CD4-positive, CD25-positive, alpha-beta regulatory T cell (primary cell): ENCODE results near the gene NME2. TPM values are rescaled to one million over a fixed set of nuclear protein-coding genes. Genes with fewer than 3 reads are reported as not detected.
"Not testable (repeated sequence)": the region's sequence is repeated elsewhere in the genome, so short reads cannot be mapped to it uniquely, and the experiment has no call there.

Source experiments
- ATAC-seq, 2 donors: fragments of 150-1000 bp; cut with Tn5 transposase; one replicate each; pipeline ENCODE4 v1.10.0; 2021; ENCODE audit warnings: low read depth in 2 of 2, moderate number of reproducible peaks in 2 of 2, moderate library complexity in 1 of 2
- DNase-seq, 3 donors: peaks; one replicate each; pipeline versions ENCODE4 v3.0.0 to v3.0.0-alpha.2; 2012 to 2022; ENCODE audit warnings: mixed read lengths in 1 of 3
- H3K27ac ChIP-seq: one replicate; pipeline ENCODE4 v1.7.0; 2013; ENCODE audit warnings: mild to moderate bottlenecking, low read length; ENCODE audit not compliant: insufficient read depth, poor library complexity, severe bottlenecking
- H3K27me3 ChIP-seq: one replicate; pipeline ENCODE4 v1.7.0; 2013; ENCODE audit warnings: low read length; ENCODE audit not compliant: control insufficient read depth, insufficient read depth
- H3K36me3 ChIP-seq: one replicate; pipeline ENCODE4 v1.7.0; 2013; ENCODE audit warnings: mild to moderate bottlenecking, low read length, moderate library complexity; ENCODE audit not compliant: control insufficient read depth, insufficient read depth
- H3K4me1 ChIP-seq: 2 replicates; pipeline ENCODE4 v1.7.0; 2013; ENCODE audit warnings: mild to moderate bottlenecking, low read length; ENCODE audit not compliant: insufficient read depth, control insufficient read depth, poor library complexity, severe bottlenecking
- H3K4me3 ChIP-seq: one replicate; pipeline ENCODE4 v1.7.0; 2013; ENCODE audit warnings: low read depth, mild to moderate bottlenecking, low read length, moderate library complexity
- H3K9me3 ChIP-seq, 2 experiments: 1 replicate in 1 of 2; 2 replicates in 1 of 2; pipeline ENCODE4 v1.7.0; 2013; ENCODE audit warnings: low read length in 2 of 2, mild to moderate bottlenecking in 1 of 2, moderate library complexity in 1 of 2; ENCODE audit not compliant: control insufficient read depth in 2 of 2
- H3K27ac Mint-ChIP-seq, 3 donors: one replicate each; pipeline ENCODE4 v1.8.0; 2020 to 2022; ENCODE audit warnings: mild to moderate bottlenecking in 3 of 3, mixed read lengths in 3 of 3, moderate library complexity in 2 of 3
- H3K27me3 Mint-ChIP-seq: one replicate; pipeline ENCODE4 v1.8.0; 2022; ENCODE audit warnings: mild to moderate bottlenecking, mixed read lengths
- H3K36me3 Mint-ChIP-seq: one replicate; pipeline ENCODE4 v1.8.0; 2020; ENCODE audit warnings: mixed read lengths
- H3K4me1 Mint-ChIP-seq, 4 donors: one replicate each; pipeline ENCODE4 v1.8.0; 2020 to 2022; ENCODE audit warnings: mixed read lengths in 4 of 4, mild to moderate bottlenecking in 1 of 4
- H3K4me3 Mint-ChIP-seq, 4 donors: one replicate each; pipeline ENCODE4 v1.8.0; 2020 to 2022; ENCODE audit warnings: mild to moderate bottlenecking in 4 of 4, mixed read lengths in 4 of 4, moderate library complexity in 3 of 4
- H3K9me3 Mint-ChIP-seq, 7 donors: one replicate each; pipeline ENCODE4 v1.8.0; 2020 to 2022; ENCODE audit warnings: mixed read lengths in 7 of 7, mild to moderate bottlenecking in 3 of 7, moderate library complexity in 2 of 7
- polyA plus RNA-seq, 4 donors: library from polyadenylated mRNA; unstranded; fragments of 300-500 nt; fragmentation: Illumina TruSeq; gene quantifications; one replicate each; pipeline ENCODE4 v1.2.3, GENCODE V29; 2021
- total RNA-seq: library from RNA; stranded (reverse); gene quantifications from one replicate; pipeline ENCODE4 v1.2.3, GENCODE V29; 2022

The NME2 gene
- total and polyA plus RNA-seq, 5 donors from 2014 or later: 167 to 341 (median 324) TPM

- H3K4me1 ChIP-seq: peaks cover 32% of the 10 kb centered on the region
- Mint-ChIP-seq H3K4me3 (peak overlapping the region; percentile 11 to 100 (median 80)), H3K4me1 (peaks cover 25 to 39% (median 34%) of the 10 kb centered on the region in 4 donors), H3K27ac (peak overlapping the region; percentile 6 to 97 (median 48))
- H3K9me3 ChIP-seq, DNase-seq, H3K9me3 Mint-ChIP-seq, H3K36me3 ChIP-seq, H3K27me3 Mint-ChIP-seq, H3K27me3 ChIP-seq, H3K4me3 ChIP-seq, ATAC-seq, H3K27ac ChIP-seq, H3K36me3 Mint-ChIP-seq: not testable (repeated sequence)
Observed at GRCh38 chr17:51122473-51123115, 43.6 kb upstream of the NME2 start.

GRCh38 chr17:51124640-51125503, 41.3 kb upstream of the NME2 start:
- Mint-ChIP-seq H3K9me3 (peaks cover 0 to 1% (median 0%) of the 10 kb centered on the region in 7 donors), H3K27ac (no peak overlapping the region), H3K36me3 (no peaks in the 10 kb centered on the region), H3K4me3 (no peak overlapping the region), H3K4me1 (peaks cover 12 to 17% (median 15%) of the 10 kb centered on the region in 4 donors), H3K27me3 (no peaks in the 10 kb centered on the region)
- Histone ChIP-seq H3K4me3 (no peak overlapping the region), H3K4me1 (peaks cover 14% of the 10 kb centered on the region), H3K9me3 (no peaks in the 10 kb centered on the region), H3K27ac (no peak overlapping the region), H3K36me3 (no peaks in the 10 kb centered on the region), H3K27me3 (no peaks in the 10 kb centered on the region)
- no peak for ATAC-seq
- DNase-seq: no peak

DNA sequence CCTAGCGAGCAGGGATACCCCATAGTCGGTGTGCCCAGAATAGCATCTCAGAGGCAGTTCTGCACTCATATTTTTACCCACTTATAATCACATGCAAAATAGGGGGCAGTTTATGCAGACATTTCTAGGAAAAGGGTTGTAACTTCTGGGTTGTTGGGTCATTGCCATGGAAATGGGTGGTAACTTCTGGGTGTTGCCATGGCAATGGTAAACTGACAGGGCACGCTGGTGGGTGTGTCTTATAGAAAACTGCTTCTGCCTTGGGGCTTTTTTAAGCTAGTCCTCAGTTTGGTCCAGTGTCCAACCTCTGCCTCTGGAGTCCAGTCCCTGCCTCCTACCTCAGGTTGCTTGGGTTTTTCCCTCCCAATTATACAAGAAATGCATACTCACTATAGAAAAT, 38.1 kb upstream of the NME2 start:
- H3K4me1 ChIP-seq: no peaks in the 10 kb centered on the region
- Mint-ChIP-seq H3K36me3 (no peaks in the 10 kb centered on the region), H3K27ac (no peak overlapping the region), H3K27me3 (peaks cover 5% of the 10 kb centered on the region), H3K4me1 (no peaks in the 10 kb centered on the region), H3K4me3 (peak overlapping the region in 1 of 4 donors; percentile 27), H3K9me3 (no peaks in the 10 kb centered on the region)
- no peaks in the 10 kb centered on the region for H3K9me3 ChIP-seq
- no peaks in the 10 kb centered on the region for H3K36me3 ChIP-seq
- DNase-seq (peak in 1 of 3 donors; percentile 51), ATAC-seq (no peak)
- H3K4me3 ChIP-seq: no peak overlapping the region
- no peak overlapping the region for H3K27ac ChIP-seq
- H3K27me3 ChIP-seq: no peaks in the 10 kb centered on the region

DNA sequence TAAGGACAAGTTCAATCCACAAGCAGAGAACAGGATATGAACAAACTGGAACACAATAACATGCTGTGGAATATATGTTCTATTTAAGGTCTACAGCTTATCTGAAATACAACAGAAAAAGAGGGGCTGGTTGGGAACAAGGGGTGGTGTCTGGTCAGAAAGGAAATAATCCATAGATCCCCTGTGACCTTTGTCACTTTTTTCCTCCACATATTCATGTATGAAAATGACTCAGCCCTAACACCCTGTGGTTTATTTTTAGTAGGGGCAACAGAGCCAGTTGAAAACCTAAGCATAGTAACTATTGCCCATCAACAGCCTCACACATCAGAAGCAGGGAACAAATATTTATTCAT, 33.3 kb upstream of the NME2 start:
- H3K27ac ChIP-seq: no peak overlapping the region
- DNase-seq: no peak
- H3K4me1 ChIP-seq: no peaks in the 10 kb centered on the region
- H3K27me3 Mint-ChIP-seq: peaks cover 5% of the 10 kb centered on the region
- H3K27me3 ChIP-seq: no peaks in the 10 kb centered on the region
- no peaks in the 10 kb centered on the region for H3K36me3 Mint-ChIP-seq
- H3K36me3 ChIP-seq: no peaks in the 10 kb centered on the region
- H3K4me1 Mint-ChIP-seq: no peaks in the 10 kb centered on the region
- H3K4me3 Mint-ChIP-seq: no peak overlapping the region
- ATAC-seq: no peak
- H3K27ac Mint-ChIP-seq: no peak overlapping the region
- H3K9me3 Mint-ChIP-seq: peaks cover 0 to 2% (median 0%) of the 10 kb centered on the region in 7 donors
- H3K9me3 ChIP-seq: no peaks in the 10 kb centered on the region
- H3K4me3 ChIP-seq: no peak overlapping the region

DNA sequence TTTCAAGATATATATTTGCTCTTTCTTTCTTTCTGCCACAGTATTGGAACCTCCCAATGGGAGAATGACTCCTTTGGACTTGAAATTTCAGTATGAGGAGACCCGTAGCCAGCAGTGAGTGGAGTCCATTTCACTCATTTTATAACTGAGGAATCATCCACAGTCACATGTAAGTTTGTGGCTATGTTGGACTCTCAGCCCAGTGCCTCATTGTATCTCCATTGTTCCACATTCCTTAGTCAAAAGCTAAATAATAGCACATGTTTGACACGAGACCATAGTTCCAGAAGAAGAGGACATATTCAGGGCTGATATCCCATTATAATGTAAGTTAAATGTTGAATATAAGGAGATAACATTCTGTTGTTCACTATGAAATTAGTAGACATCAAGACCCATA, 32.8 kb upstream of the NME2 start:
- Histone ChIP-seq H3K4me3 (no peak overlapping the region), H3K9me3 (no peaks in the 10 kb centered on the region), H3K27ac (no peak overlapping the region), H3K4me1 (no peaks in the 10 kb centered on the region), H3K36me3 (no peaks in the 10 kb centered on the region), H3K27me3 (no peaks in the 10 kb centered on the region)
- H3K9me3 Mint-ChIP-seq: peaks cover 0 to 2% (median 0%) of the 10 kb centered on the region in 7 donors
- ATAC-seq (no peak), DNase-seq (no peak)
- H3K36me3 Mint-ChIP-seq: no peaks in the 10 kb centered on the region
- no peak overlapping the region for H3K27ac Mint-ChIP-seq
- H3K4me1 Mint-ChIP-seq: no peaks in the 10 kb centered on the region
- no peak overlapping the region for H3K4me3 Mint-ChIP-seq
- H3K27me3 Mint-ChIP-seq: peaks cover 5% of the 10 kb centered on the region

- H3K4me3 ChIP-seq: no peak overlapping the region
- Mint-ChIP-seq H3K4me3 (no peak overlapping the region), H3K27me3 (peaks cover 5% of the 10 kb centered on the region), H3K9me3 (peaks cover 0 to 2% (median 0%) of the 10 kb centered on the region in 7 donors), H3K27ac (no peak overlapping the region), H3K36me3 (no peaks in the 10 kb centered on the region), H3K4me1 (no peaks in the 10 kb centered on the region)
- no peaks in the 10 kb centered on the region for H3K36me3 ChIP-seq
- H3K9me3 ChIP-seq: no peaks in the 10 kb centered on the region
- no peaks in the 10 kb centered on the region for H3K27me3 ChIP-seq
- ATAC-seq (no peak), DNase-seq (no peak)
- H3K27ac ChIP-seq: no peak overlapping the region
- H3K4me1 ChIP-seq: no peaks in the 10 kb centered on the region
Observed at GRCh38 chr17:51135956-51136355, 30.3 kb upstream of the NME2 start.

GRCh38 chr17:51142597-51142996, 23.6 kb upstream of the NME2 start:
- H3K27ac ChIP-seq: no peak overlapping the region
- no peaks in the 10 kb centered on the region for H3K27me3 Mint-ChIP-seq
- ATAC-seq: no peak
- no peaks in the 10 kb centered on the region for H3K4me1 ChIP-seq
- H3K36me3 ChIP-seq: no peaks in the 10 kb centered on the region
- no peaks in the 10 kb centered on the region for H3K9me3 Mint-ChIP-seq
- H3K36me3 Mint-ChIP-seq: no peaks in the 10 kb centered on the region
- no peak overlapping the region for H3K4me3 Mint-ChIP-seq
- no peaks in the 10 kb centered on the region for H3K27me3 ChIP-seq
- H3K4me3 ChIP-seq: no peak overlapping the region
- DNase-seq: no peak
- no peak overlapping the region for H3K27ac Mint-ChIP-seq
- H3K9me3 ChIP-seq: no peaks in the 10 kb centered on the region
- H3K4me1 Mint-ChIP-seq: peaks cover 0 to 3% (median 0%) of the 10 kb centered on the region in 4 donors
